Left ventricle myocardium inferior (tissue), 1 donor: ENCODE measurements around the gene SLC1A1. TPM values are rescaled to one million over a fixed set of nuclear protein-coding genes. Genes with fewer than 3 reads are reported as not detected.
"Not testable (repeated sequence)": the region's sequence is repeated elsewhere in the genome, so short reads cannot be mapped to it uniquely, and the experiment has no call there.

Experiments used
- DNase-seq: peaks from one replicate; pipeline ENCODE4 v3.0.0-alpha.2; 2020
- H3K27ac ChIP-seq: fragments of 200-600 bp; replicated peaks from 2 replicates; pipeline ENCODE4 v1.8.0; 2021
- H3K27me3 ChIP-seq: fragments of 200-600 bp; 2 replicates; pipeline ENCODE4 v1.8.0; 2021; ENCODE audit warnings: low read depth
- H3K36me3 ChIP-seq: fragments of 200-600 bp; 2 replicates; pipeline ENCODE4 v1.8.0; 2021
- H3K4me1 ChIP-seq: fragments of 200-600 bp; 2 replicates; pipeline ENCODE4 v1.8.0; 2021
- H3K4me3 ChIP-seq: fragments of 200-600 bp; 2 replicates; pipeline ENCODE4 v1.8.0; 2021; ENCODE audit warnings: mild to moderate bottlenecking, moderate library complexity
- H3K9me3 ChIP-seq: fragments of 200-600 bp; replicated peaks from 2 replicates; pipeline ENCODE4 v1.8.0; 2021
- CTCF ChIP-seq: fragments of 200-600 bp; IDR thresholded peaks from 2 replicates; pipeline ENCODE4 v1.8.0; 2021; ENCODE audit warnings: antibody characterized with exemption, mild to moderate bottlenecking, borderline replicate concordance
- intact Hi-C: fragments of 100-400 bp; cut with micrococcal nuclease; formaldehyde crosslinking; loops from one replicate; pipeline ENCODE4 v1.11.0; 2022
- total RNA-seq: library from RNA; stranded (reverse); fragmentation: NEBNext Ultra II Directional; extraction: Animal tissue kit (Norgen Biotek cat#: 25700); gene quantifications from one replicate; pipeline ENCODE4 v1.2.1, GENCODE V29; 2021
- donor health status: DM: no; HTN: yes; CAD: no; lungs with severe emphysema.

Gene SLC1A1
- total RNA-seq, 1 donor from 2014 or later: 3.1 TPM

- no peak for DNase-seq
- Histone ChIP-seq H3K4me1 (no peaks in the 10 kb centered on the region), H3K27me3 (no peaks in the 10 kb centered on the region), H3K36me3 (no peaks in the 10 kb centered on the region), H3K9me3 (no peaks in the 10 kb centered on the region), H3K4me3 (no peak overlapping the region), H3K27ac (no peak overlapping the region)
- TF ChIP-seq CTCF: no peak
- intact Hi-C loops: no loop called here
Measured at GRCh38 chr9:4517274-4517673, 27.0 kb downstream of the SLC1A1 start.

- Histone ChIP-seq H3K4me3 (no peak overlapping the region), H3K9me3 (no peaks in the 10 kb centered on the region), H3K27me3 (no peaks in the 10 kb centered on the region), H3K4me1 (no peaks in the 10 kb centered on the region), H3K36me3 (no peaks in the 10 kb centered on the region), H3K27ac (no peak overlapping the region)
- TF ChIP-seq CTCF: no peak
- intact Hi-C loops: no loop called here
- no peak for DNase-seq
Measured at GRCh38 chr9:4519604-4520003, 29.3 kb downstream of the SLC1A1 start.

- no peaks in the 10 kb centered on the region for H3K36me3 ChIP-seq
- intact Hi-C loops: no loop called here
Measured at GRCh38 chr9:4520055-4520454, 29.8 kb downstream of the SLC1A1 start.

GRCh38 chr9:4530375-4530774, 40.1 kb downstream of the SLC1A1 start:
- H3K4me3 ChIP-seq: no peak overlapping the region
- no peak for TF ChIP-seq CTCF
- H3K27me3 ChIP-seq: no peaks in the 10 kb centered on the region
- DNase-seq: no peak
- no peaks in the 10 kb centered on the region for H3K36me3 ChIP-seq
- H3K9me3 ChIP-seq: peaks cover 19% of the 10 kb centered on the region
- intact Hi-C loops: no loop called here
- H3K4me1 ChIP-seq: no peaks in the 10 kb centered on the region
- no peak overlapping the region for H3K27ac ChIP-seq

More at GRCh38 chr9:4520055-4520454, 29.8 kb downstream of the SLC1A1 start:
- no peak overlapping the region for H3K27ac ChIP-seq
- no peak for DNase-seq
- no peak overlapping the region for H3K4me3 ChIP-seq
- H3K27me3 ChIP-seq: no peaks in the 10 kb centered on the region
- H3K9me3 ChIP-seq: no peaks in the 10 kb centered on the region
- no peaks in the 10 kb centered on the region for H3K4me1 ChIP-seq
- no peak for TF ChIP-seq CTCF

- DNase-seq, H3K27ac ChIP-seq, H3K36me3 ChIP-seq, H3K4me1 ChIP-seq, H3K27me3 ChIP-seq, H3K4me3 ChIP-seq, intact Hi-C loops: not testable (repeated sequence)
- peaks cover 20% of the 10 kb centered on the region for H3K9me3 ChIP-seq
Measured at GRCh38 chr9:4530831-4531230, 40.6 kb downstream of the SLC1A1 start.

- H3K36me3 ChIP-seq, H3K4me1 ChIP-seq, H3K27me3 ChIP-seq, DNase-seq, H3K27ac ChIP-seq, intact Hi-C loops, H3K4me3 ChIP-seq: not testable (repeated sequence)
- H3K9me3 ChIP-seq: peaks cover 21% of the 10 kb centered on the region
Measured at GRCh38 chr9:4531355-4531754, 41.1 kb downstream of the SLC1A1 start.

GRCh38 chr9:4533881-4534280, 43.6 kb downstream of the SLC1A1 start:
- H3K36me3 ChIP-seq, DNase-seq, H3K4me3 ChIP-seq, intact Hi-C loops, H3K4me1 ChIP-seq, H3K27ac ChIP-seq, H3K27me3 ChIP-seq: not testable (repeated sequence)
- peaks cover 14% of the 10 kb centered on the region for H3K9me3 ChIP-seq

- H3K27ac ChIP-seq, H3K27me3 ChIP-seq, DNase-seq, H3K36me3 ChIP-seq, intact Hi-C loops, H3K4me1 ChIP-seq, H3K4me3 ChIP-seq: not testable (repeated sequence)
- H3K9me3 ChIP-seq: peaks cover 29% of the 10 kb centered on the region
Measured at GRCh38 chr9:4536196-4536595, 45.9 kb downstream of the SLC1A1 start.
